Tibial nerve (tissue), 3 donors: Measurements from ENCODE around the gene PARP15.

Experiments used
- EP300 ChIP-seq, 2 donors: sonication (generic); formaldehyde crosslinking; IDR thresholded peaks; one replicate each; pipeline ENCODE4 v1.6.1; 2017; ENCODE audit warnings: antibody characterized with exemption in 2 of 2, mild to moderate bottlenecking in 1 of 2
- POLR2A ChIP-seq, 2 donors: fragments of 450-650 bp; IDR thresholded peaks; one replicate each; pipeline ENCODE4 v1.6.1; 2017; ENCODE audit warnings: antibody characterized with exemption in 2 of 2, mild to moderate bottlenecking in 2 of 2, moderate library complexity in 2 of 2

DNA sequence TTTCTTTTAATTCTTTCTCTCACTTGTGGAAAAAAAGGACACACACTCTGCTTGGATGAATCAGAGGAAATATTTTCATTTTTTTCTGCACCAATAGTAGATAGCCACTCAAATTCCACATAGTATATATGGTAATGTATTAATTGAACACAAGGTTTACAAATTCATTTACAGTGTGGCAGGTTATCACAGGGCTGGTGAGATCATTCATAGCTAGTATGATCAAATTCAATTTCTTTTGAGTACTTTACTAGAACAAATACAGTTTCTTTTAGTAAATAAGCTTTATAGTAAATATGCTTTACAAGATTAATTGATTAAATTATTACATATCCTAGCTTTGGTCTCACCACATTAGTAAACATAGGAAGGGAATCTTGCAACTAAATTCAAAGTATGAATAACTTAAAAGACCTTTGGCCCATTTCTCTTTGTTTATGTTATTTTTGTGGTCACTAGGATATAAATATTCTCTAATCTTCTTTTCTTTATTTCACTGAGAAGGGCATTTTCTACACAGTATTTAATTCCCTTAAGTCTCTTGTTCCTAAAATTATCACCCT, 63.1 kb downstream of the PARP15 start:
- TF ChIP-seq EP300 (IDR thresholded peaks at IDR 0.05) = no peak
- TF ChIP-seq POLR2A (IDR thresholded peaks at IDR 0.05) = no peak
